HEK293 (cell line): ENCODE measurements around the gene MARK2.
A peak's percentile ranks its signal among the peaks of the same experiment; 100 is the strongest.

ENCODE experiments used
- CTCF ChIA-PET: fragments of 350-600 bp; formaldehyde crosslinking; extraction: SDS; loops from one replicate; lab custom pipeline; 2021; ENCODE audit warnings: antibody characterized with exemption; lab: Yijun Ruan, JAX
- POLR2A ChIA-PET: fragments of 300-600 bp; formaldehyde crosslinking; extraction: SDS; loops from one replicate; lab custom pipeline; 2020; ENCODE audit warnings: antibody characterized with exemption, inconsistent platforms; lab: Yijun Ruan, JAX
- H3K27ac ChIP-seq: fragments of 200-500 bp; sonication (Bioruptor generic); 2 replicates; pipeline ENCODE4 v1.5.1; 2014; ENCODE audit warnings: low read depth, low read length, control low read depth, inconsistent platforms; ENCODE audit errors: extremely low read depth
- H3K36me3 ChIP-seq, 2 experiments: fragments of 200-500 bp in 1 of 2; sonication (Bioruptor generic) in 1 of 2; 1 replicate in 1 of 2; 2 replicates in 1 of 2; pipeline ENCODE4 v1.5.1; 2014 to 2017; ENCODE audit warnings: inconsistent platforms in 2 of 2, low read length in 2 of 2; ENCODE audit not compliant: control insufficient read depth in 2 of 2, insufficient read depth in 1 of 2
- H3K4me1 ChIP-seq: fragments of 200-500 bp; sonication (Bioruptor generic); 2 replicates; pipeline ENCODE4 v1.5.1; 2014; ENCODE audit warnings: mild to moderate bottlenecking, low read length, inconsistent platforms; ENCODE audit not compliant: control insufficient read depth, insufficient read depth
- H3K4me3 ChIP-seq: 2 replicates; pipeline ENCODE4 v1.5.1; 2011; ENCODE audit warnings: low read depth, mild to moderate bottlenecking, control low read depth, low read length, moderate library complexity
- H3K9me3 ChIP-seq: fragments of 200-500 bp; sonication (Bioruptor generic); 2 replicates; pipeline ENCODE4 v1.5.1; 2014; ENCODE audit warnings: low read depth, low read length, inconsistent platforms; ENCODE audit not compliant: control insufficient read depth, insufficient read depth
- KLF10 ChIP-seq: fragments of 450-650 bp; IDR thresholded peaks from 2 replicates; pipeline ENCODE4 v1.5.1; 2018; ENCODE audit warnings: missing biosample characterization, mild to moderate bottlenecking, missing genetic modification characterization
- MEIS1 ChIP-seq: sonication (generic); formaldehyde crosslinking; IDR thresholded peaks from 2 replicates; pipeline ENCODE4 v1.8.1; 2022; ENCODE audit warnings: missing genetic modification reagents, mild to moderate bottlenecking, borderline replicate concordance
- SCRT2 ChIP-seq: fragments of 450-650 bp; formaldehyde crosslinking; IDR thresholded peaks from 2 replicates; pipeline ENCODE4 v1.5.1; 2016; ENCODE audit warnings: missing biosample characterization, missing genetic modification characterization
- SP7 ChIP-seq: fragments of 450-650 bp; formaldehyde crosslinking; IDR thresholded peaks from 2 replicates; pipeline ENCODE4 v1.5.1; 2016; ENCODE audit warnings: missing biosample characterization, missing genetic modification characterization
- ZBTB48 ChIP-seq: fragments of 450-650 bp; formaldehyde crosslinking; IDR thresholded peaks from 2 replicates; pipeline ENCODE4 v1.5.1; 2016; ENCODE audit warnings: missing biosample characterization, missing genetic modification characterization
- ZFP69B ChIP-seq: fragments of 450-650 bp; formaldehyde crosslinking; IDR thresholded peaks from 2 replicates; pipeline ENCODE4 v1.5.1; 2016; ENCODE audit warnings: missing biosample characterization, missing genetic modification characterization
- ZNF140 ChIP-seq: fragments of 450-650 bp; formaldehyde crosslinking; IDR thresholded peaks from 2 replicates; pipeline ENCODE4 v1.5.1; 2016; ENCODE audit warnings: missing biosample characterization, missing genetic modification characterization
- ZNF324 ChIP-seq: fragments of 450-650 bp; formaldehyde crosslinking; IDR thresholded peaks from 2 replicates; pipeline ENCODE4 v1.5.1; 2016; ENCODE audit warnings: missing biosample characterization, missing genetic modification characterization
- ZNF423 ChIP-seq: fragments of 450-650 bp; formaldehyde crosslinking; IDR thresholded peaks from 2 replicates; pipeline ENCODE4 v1.5.1; 2016; ENCODE audit warnings: missing biosample characterization, missing genetic modification characterization
- ZNF768 ChIP-seq: fragments of 450-650 bp; formaldehyde crosslinking; IDR thresholded peaks from 2 replicates; pipeline ENCODE4 v1.5.1; 2018; ENCODE audit warnings: missing biosample characterization, mild to moderate bottlenecking, missing genetic modification characterization
- ZSCAN23 ChIP-seq: fragments of 450-650 bp; formaldehyde crosslinking; IDR thresholded peaks from 2 replicates; pipeline ENCODE4 v1.5.1; 2016; ENCODE audit warnings: missing biosample characterization, missing genetic modification characterization
- TF ChIP-seq, protein P1 (sequence below): fragments of 450-650 bp; formaldehyde crosslinking; IDR thresholded peaks from 2 replicates; pipeline ENCODE4 v1.5.1; 2017; ENCODE audit warnings: missing biosample characterization, missing genetic modification characterization
- TF ChIP-seq, protein P2 (sequence below): fragments of 450-650 bp; formaldehyde crosslinking; IDR thresholded peaks from 2 replicates; pipeline ENCODE4 v1.5.1; 2016; ENCODE audit warnings: missing biosample characterization, missing genetic modification characterization
- TF ChIP-seq, protein P3 (sequence below): fragments of 450-650 bp; formaldehyde crosslinking; IDR thresholded peaks from 2 replicates; pipeline ENCODE4 v1.5.1; 2016; ENCODE audit warnings: missing biosample characterization, missing genetic modification characterization
- TF ChIP-seq, protein P4 (sequence below): fragments of 450-650 bp; formaldehyde crosslinking; IDR thresholded peaks from 2 replicates; pipeline ENCODE4 v1.5.1; 2016; ENCODE audit warnings: missing biosample characterization, missing genetic modification characterization
- TF ChIP-seq, protein P5 (sequence below): fragments of 450-650 bp; formaldehyde crosslinking; optimal IDR thresholded peaks from 2 replicates; pipeline ENCODE3; 2016; ENCODE audit warnings: missing biosample characterization, mild to moderate bottlenecking, missing genetic modification characterization
- TF ChIP-seq, protein P6 (sequence below): fragments of 450-650 bp; formaldehyde crosslinking; IDR thresholded peaks from 2 replicates; pipeline ENCODE4 v1.5.1; 2016; ENCODE audit warnings: missing biosample characterization, missing genetic modification characterization
- TF ChIP-seq, protein P7 (sequence below): fragments of 450-650 bp; formaldehyde crosslinking; IDR thresholded peaks from 2 replicates; pipeline ENCODE4 v1.5.1; 2017; ENCODE audit warnings: missing biosample characterization, missing genetic modification characterization

MARK2 gene

DNA sequence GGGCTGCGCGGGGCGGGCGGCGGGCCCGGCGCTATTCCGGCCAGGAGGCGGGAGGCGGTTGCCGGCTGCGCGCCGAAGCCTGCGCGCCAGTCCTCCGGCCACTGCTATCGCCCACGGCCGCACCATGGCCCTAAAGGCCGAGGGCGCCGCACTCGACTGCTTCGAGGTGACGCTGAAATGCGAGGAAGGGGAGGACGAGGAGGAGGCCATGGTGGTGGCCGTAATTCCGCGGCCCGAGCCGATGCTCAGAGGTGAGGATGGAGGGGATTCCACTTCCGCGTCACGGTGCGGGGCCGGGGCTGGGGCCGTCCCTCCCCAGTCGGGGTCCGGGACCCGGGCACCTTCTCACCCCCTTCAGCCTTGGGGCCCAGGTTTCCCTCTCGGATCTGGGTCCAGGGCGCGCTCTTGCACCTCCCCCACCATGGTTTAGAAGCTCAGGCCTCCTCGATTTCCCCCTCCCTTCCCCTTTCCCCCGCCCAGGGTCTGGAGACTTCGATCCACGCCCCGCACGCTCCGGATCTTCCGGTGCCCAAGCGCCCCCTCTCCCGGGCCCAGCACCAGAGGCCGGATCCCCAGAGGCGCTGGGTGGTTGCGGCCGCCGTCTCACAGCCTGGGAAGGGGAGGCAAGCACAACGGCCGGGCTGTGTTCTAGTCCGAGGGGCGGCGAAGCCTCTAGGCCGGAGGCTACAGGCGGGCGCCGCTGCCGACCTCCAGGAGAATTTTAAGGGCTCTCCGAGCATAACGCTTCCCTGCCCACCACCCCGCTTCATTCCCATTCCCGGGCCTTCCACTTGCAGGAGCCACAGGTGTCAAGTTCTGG lies 25.1 kb upstream of the MARK2 start (continued):
- TF ChIP-seq, protein P1, sequence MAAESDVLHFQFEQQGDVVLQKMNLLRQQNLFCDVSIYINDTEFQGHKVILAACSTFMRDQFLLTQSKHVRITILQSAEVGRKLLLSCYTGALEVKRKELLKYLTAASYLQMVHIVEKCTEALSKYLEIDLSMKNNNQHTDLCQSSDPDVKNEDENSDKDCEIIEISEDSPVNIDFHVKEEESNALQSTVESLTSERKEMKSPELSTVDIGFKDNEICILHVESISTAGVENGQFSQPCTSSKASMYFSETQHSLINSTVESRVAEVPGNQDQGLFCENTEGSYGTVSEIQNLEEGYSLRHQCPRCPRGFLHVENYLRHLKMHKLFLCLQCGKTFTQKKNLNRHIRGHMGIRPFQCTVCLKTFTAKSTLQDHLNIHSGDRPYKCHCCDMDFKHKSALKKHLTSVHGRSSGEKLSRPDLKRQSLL (tag by site-specific recombination): no peak
- peak; percentile 62 for TF ChIP-seq ZBTB48 (tag by site-specific recombination)
- TF ChIP-seq, protein P2, sequence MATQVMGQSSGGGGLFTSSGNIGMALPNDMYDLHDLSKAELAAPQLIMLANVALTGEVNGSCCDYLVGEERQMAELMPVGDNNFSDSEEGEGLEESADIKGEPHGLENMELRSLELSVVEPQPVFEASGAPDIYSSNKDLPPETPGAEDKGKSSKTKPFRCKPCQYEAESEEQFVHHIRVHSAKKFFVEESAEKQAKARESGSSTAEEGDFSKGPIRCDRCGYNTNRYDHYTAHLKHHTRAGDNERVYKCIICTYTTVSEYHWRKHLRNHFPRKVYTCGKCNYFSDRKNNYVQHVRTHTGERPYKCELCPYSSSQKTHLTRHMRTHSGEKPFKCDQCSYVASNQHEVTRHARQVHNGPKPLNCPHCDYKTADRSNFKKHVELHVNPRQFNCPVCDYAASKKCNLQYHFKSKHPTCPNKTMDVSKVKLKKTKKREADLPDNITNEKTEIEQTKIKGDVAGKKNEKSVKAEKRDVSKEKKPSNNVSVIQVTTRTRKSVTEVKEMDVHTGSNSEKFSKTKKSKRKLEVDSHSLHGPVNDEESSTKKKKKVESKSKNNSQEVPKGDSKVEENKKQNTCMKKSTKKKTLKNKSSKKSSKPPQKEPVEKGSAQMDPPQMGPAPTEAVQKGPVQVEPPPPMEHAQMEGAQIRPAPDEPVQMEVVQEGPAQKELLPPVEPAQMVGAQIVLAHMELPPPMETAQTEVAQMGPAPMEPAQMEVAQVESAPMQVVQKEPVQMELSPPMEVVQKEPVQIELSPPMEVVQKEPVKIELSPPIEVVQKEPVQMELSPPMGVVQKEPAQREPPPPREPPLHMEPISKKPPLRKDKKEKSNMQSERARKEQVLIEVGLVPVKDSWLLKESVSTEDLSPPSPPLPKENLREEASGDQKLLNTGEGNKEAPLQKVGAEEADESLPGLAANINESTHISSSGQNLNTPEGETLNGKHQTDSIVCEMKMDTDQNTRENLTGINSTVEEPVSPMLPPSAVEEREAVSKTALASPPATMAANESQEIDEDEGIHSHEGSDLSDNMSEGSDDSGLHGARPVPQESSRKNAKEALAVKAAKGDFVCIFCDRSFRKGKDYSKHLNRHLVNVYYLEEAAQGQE (tag by site-specific recombination): no peak
- TF ChIP-seq, all 188 proteins: peak for 23

DNA sequence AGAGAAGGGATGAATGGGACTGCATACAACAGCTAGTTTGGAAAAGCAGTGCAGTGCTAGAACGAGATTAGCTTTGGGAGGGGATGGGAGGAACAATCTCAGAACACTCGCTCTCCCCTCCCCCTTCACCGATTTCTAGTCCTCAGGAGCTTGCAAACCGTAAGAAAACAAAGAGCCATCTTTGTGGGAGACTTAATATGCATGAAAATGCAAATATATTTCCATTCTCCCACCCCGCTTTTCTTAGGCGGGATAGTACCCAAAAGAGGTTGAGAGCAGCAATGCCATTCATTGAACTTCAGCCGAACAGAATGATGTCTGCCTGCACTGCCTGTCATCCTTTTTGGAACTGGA lies 24.6 kb upstream of the MARK2 start:
- Histone ChIP-seq H3K36me3 (peaks cover 0 to 46% of the 10 kb centered on the region in 2 experiments; a peak in 2 of 3 replicates), H3K4me3 (peak overlapping the region; percentile 86), H3K4me1 (no peaks in the 10 kb centered on the region), H3K9me3 (no peaks in the 10 kb centered on the region), H3K27ac (peak overlapping the region; percentile 85)
- TF ChIP-seq ZFP69B (tag by site-specific recombination): no peak
- TF ChIP-seq KLF10: no peak
- ChIA-PET POLR2A (interaction anchor here (0.5 to 1.1 kb wide), 6 partner anchors 11 to 170 kb away, joined by 3 to 7 read pairs (median 3); no protein-coding TSS in a partner anchor), CTCF (interaction anchor here (0.6 to 1.1 kb wide), 3 partner anchors 15 to 23 kb away, joined by 3 to 4 read pairs (median 3); no protein-coding TSS in a partner anchor)

DNA sequence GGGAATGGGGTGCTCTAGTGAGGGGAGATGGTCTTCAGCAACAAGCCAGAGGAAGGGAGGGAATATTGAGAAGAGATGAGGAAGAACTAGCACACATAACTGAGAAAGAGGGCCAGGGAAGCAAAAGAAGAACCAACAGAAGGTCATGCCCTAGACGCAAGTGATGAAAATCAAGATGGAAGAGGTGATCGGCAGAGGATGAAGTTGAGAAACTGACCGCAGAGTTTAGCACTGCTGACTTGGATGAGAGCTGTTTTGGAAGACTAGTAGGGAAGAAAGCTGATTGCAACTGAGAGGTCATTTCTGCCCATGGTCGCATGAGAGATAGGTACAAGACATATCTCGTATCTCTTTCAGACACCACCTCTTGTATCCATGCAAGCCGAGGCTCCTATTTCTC lies 22.7 kb upstream of the MARK2 start:
- no peak overlapping the region for H3K27ac ChIP-seq
- ChIA-PET CTCF (interaction anchor here (0.7 to 1.5 kb wide), 4 partner anchors 13 to 332 kb away, joined by 3 to 9 read pairs (median 4); no protein-coding TSS in a partner anchor), POLR2A (no interaction called here)
- H3K4me3 ChIP-seq: no peak overlapping the region
- TF ChIP-seq, protein P3, sequence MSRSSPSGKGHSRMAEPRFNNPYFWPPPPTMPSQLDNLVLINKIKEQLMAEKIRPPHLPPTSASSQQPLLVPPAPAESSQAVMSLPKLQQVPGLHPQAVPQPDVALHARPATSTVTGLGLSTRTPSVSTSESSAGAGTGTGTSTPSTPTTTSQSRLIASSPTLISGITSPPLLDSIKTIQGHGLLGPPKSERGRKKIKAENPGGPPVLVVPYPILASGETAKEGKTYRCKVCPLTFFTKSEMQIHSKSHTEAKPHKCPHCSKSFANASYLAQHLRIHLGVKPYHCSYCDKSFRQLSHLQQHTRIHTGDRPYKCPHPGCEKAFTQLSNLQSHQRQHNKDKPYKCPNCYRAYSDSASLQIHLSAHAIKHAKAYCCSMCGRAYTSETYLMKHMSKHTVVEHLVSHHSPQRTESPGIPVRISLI (tag by site-specific recombination): no peak
- TF ChIP-seq, protein P4, sequence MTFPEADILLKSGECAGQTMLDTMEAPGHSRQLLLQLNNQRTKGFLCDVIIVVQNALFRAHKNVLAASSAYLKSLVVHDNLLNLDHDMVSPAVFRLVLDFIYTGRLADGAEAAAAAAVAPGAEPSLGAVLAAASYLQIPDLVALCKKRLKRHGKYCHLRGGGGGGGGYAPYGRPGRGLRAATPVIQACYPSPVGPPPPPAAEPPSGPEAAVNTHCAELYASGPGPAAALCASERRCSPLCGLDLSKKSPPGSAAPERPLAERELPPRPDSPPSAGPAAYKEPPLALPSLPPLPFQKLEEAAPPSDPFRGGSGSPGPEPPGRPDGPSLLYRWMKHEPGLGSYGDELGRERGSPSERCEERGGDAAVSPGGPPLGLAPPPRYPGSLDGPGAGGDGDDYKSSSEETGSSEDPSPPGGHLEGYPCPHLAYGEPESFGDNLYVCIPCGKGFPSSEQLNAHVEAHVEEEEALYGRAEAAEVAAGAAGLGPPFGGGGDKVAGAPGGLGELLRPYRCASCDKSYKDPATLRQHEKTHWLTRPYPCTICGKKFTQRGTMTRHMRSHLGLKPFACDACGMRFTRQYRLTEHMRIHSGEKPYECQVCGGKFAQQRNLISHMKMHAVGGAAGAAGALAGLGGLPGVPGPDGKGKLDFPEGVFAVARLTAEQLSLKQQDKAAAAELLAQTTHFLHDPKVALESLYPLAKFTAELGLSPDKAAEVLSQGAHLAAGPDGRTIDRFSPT (tag by site-specific recombination): no peak
- TF ChIP-seq, protein P5, sequence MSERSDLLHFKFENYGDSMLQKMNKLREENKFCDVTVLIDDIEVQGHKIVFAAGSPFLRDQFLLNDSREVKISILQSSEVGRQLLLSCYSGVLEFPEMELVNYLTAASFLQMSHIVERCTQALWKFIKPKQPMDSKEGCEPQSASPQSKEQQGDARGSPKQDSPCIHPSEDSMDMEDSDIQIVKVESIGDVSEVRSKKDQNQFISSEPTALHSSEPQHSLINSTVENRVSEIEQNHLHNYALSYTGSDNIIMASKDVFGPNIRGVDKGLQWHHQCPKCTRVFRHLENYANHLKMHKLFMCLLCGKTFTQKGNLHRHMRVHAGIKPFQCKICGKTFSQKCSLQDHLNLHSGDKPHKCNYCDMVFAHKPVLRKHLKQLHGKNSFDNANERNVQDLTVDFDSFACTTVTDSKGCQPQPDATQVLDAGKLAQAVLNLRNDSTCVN (tag by site-specific recombination): no peak
- TF ChIP-seq ZNF423 (tag by site-specific recombination) (no peak), MEIS1 (no peak), ZNF140 (tag by site-specific recombination) (no peak), ZFP69B (tag by site-specific recombination) (no peak), ZSCAN23 (tag by site-specific recombination) (no peak), ZNF324 (tag by site-specific recombination) (no peak), SCRT2 (no peak), SP7 (tag by site-specific recombination) (no peak), ZNF768 (tag by site-specific recombination) (no peak)
- TF ChIP-seq, protein P6, sequence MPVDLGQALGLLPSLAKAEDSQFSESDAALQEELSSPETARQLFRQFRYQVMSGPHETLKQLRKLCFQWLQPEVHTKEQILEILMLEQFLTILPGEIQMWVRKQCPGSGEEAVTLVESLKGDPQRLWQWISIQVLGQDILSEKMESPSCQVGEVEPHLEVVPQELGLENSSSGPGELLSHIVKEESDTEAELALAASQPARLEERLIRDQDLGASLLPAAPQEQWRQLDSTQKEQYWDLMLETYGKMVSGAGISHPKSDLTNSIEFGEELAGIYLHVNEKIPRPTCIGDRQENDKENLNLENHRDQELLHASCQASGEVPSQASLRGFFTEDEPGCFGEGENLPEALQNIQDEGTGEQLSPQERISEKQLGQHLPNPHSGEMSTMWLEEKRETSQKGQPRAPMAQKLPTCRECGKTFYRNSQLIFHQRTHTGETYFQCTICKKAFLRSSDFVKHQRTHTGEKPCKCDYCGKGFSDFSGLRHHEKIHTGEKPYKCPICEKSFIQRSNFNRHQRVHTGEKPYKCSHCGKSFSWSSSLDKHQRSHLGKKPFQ (tag by site-specific recombination): no peak
- TF ChIP-seq, protein P7, sequence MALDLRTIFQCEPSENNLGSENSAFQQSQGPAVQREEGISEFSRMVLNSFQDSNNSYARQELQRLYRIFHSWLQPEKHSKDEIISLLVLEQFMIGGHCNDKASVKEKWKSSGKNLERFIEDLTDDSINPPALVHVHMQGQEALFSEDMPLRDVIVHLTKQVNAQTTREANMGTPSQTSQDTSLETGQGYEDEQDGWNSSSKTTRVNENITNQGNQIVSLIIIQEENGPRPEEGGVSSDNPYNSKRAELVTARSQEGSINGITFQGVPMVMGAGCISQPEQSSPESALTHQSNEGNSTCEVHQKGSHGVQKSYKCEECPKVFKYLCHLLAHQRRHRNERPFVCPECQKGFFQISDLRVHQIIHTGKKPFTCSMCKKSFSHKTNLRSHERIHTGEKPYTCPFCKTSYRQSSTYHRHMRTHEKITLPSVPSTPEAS (tag by site-specific recombination): no peak
- no peaks in the 10 kb centered on the region for H3K4me1 ChIP-seq
- H3K9me3 ChIP-seq: no peaks in the 10 kb centered on the region
- H3K36me3 ChIP-seq: peaks cover 3 to 64% of the 10 kb centered on the region in 2 experiments; a peak in 2 of 3 replicates
